BJ (cell line): ENCODE results near the gene ARHGAP33. TPM values are rescaled to one million over a fixed set of nuclear protein-coding genes. Genes with fewer than 3 reads are reported as not detected.

Source experiments
- CTCF ChIA-PET: fragments of 350-600 bp; formaldehyde crosslinking; extraction: SDS; loops from one replicate; lab custom pipeline; 2021; ENCODE audit warnings: antibody characterized with exemption, inconsistent platforms; lab: Yijun Ruan, JAX
- POLR2A ChIA-PET: fragments of 300-600 bp; sonication (Branson Sonifier 250); formaldehyde crosslinking; extraction: SDS; loops from one replicate; lab custom pipeline; 2021; ENCODE audit warnings: antibody characterized with exemption; lab: Charles Lee
- DNase-seq: peaks from one replicate; pipeline ENCODE4 v3.0.0-alpha.2; 2011; ENCODE audit warnings: low read depth
- H3K27me3 ChIP-seq: 2 replicates; pipeline ENCODE4 v1.6.0; 2011; ENCODE audit warnings: low read length; ENCODE audit not compliant: control insufficient read depth, insufficient read depth
- H3K36me3 ChIP-seq: 2 replicates; pipeline ENCODE4 v1.5.1; 2011; ENCODE audit warnings: low read length; ENCODE audit not compliant: control insufficient read depth, insufficient read depth
- H3K4me3 ChIP-seq: 2 replicates; pipeline ENCODE4 v1.5.1; 2011; ENCODE audit warnings: low read depth, mild to moderate bottlenecking, control low read depth, low read length
- polyA plus RNA-seq: library from polyadenylated mRNA; depleted of rRNA; stranded (reverse); fragments of >200 nt; gene quantifications from 2 replicates; pipeline ENCODE4 v1.2.3, GENCODE V29; 2011
- TF ChIP-seq, protein P1 (sequence below): IDR thresholded peaks from 2 replicates; pipeline ENCODE4 v1.5.1; 2011; ENCODE audit warnings: low read depth, mild to moderate bottlenecking, control low read depth, inconsistent platforms, low read length, moderate library complexity; ENCODE audit not compliant: insufficient read depth

ARHGAP33 gene
- polyA plus RNA-seq, 1 experiment: 3.6 TPM

GRCh38 chr19:35733180-35734125 lies 41.9 kb upstream of the ARHGAP33 start:
- Histone ChIP-seq H3K36me3 (peaks cover 65% of the 10 kb centered on the region), H3K4me3 (no peak overlapping the region), H3K27me3 (no peaks in the 10 kb centered on the region)
- TF ChIP-seq, protein P1, sequence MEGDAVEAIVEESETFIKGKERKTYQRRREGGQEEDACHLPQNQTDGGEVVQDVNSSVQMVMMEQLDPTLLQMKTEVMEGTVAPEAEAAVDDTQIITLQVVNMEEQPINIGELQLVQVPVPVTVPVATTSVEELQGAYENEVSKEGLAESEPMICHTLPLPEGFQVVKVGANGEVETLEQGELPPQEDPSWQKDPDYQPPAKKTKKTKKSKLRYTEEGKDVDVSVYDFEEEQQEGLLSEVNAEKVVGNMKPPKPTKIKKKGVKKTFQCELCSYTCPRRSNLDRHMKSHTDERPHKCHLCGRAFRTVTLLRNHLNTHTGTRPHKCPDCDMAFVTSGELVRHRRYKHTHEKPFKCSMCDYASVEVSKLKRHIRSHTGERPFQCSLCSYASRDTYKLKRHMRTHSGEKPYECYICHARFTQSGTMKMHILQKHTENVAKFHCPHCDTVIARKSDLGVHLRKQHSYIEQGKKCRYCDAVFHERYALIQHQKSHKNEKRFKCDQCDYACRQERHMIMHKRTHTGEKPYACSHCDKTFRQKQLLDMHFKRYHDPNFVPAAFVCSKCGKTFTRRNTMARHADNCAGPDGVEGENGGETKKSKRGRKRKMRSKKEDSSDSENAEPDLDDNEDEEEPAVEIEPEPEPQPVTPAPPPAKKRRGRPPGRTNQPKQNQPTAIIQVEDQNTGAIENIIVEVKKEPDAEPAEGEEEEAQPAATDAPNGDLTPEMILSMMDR: no peak
- ChIA-PET CTCF (no interaction called here), POLR2A (no interaction called here)
- DNase-seq: no peak

GRCh38 chr19:35734273-35734672 lies 41.1 kb upstream of the ARHGAP33 start:
- POLR2A ChIA-PET: no interaction called here

GRCh38 chr19:35734889-35735288 lies 40.5 kb upstream of the ARHGAP33 start:
- TF ChIP-seq, protein P1: no peak
- CTCF ChIA-PET: no interaction called here

More at GRCh38 chr19:35734273-35734672, 41.1 kb upstream of the ARHGAP33 start:
- Histone ChIP-seq H3K4me3 (no peak overlapping the region), H3K27me3 (no peaks in the 10 kb centered on the region), H3K36me3 (peaks cover 60% of the 10 kb centered on the region)
- CTCF ChIA-PET: no interaction called here
- DNase-seq: no peak
- TF ChIP-seq, protein P1: no peak

DNA sequence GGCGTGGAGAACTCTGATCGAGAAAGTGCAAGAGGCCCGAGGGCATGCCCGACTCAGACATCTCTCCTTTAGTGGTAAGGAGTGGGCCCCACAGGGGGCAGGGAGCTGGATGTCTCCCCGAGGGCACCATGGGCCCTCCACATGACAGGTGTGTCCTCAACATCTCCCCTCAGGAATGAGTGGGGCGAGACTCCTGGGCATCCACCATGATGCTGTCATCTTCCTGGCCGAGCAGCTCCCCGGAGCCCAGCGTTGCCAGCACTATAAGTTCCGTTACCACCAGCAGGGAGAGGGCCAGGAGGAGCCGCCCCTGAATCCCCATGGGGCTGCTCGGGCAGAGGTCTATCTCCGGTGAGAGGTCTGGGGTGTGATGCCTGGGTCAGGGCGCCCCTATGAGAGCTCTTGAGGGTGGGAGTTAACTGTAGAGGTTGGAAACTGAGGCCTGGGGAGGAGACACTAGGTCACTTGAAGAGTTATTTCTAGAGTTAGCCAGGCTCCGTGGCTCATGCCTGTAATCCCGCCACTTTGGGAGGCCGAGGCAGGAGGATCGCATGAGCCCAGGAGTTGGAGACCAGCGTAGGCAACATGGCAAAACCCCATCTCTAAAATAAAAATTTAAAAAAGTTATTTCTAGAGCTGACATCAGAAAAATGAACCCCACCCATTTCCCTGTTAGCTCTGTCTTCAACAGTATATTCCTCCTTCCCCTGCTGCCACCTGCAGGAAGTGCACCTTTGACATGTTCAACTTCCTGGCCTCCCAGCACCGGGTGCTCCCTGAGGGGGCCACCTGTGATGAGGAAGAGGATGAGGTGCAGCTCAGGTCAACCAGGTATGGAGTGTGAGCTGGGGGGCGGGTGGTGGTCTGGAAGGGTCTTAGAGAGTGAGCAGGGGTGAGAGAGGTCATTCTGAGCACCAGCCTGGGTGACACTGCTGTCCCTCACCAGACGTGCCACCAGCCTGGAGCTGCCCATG lies 38.2 kb upstream of the ARHGAP33 start:
- no peaks in the 10 kb centered on the region for H3K27me3 ChIP-seq
- ChIA-PET CTCF (interaction anchor here (1.5 kb wide), 1 partner anchor 44 kb away, joined by 5 read pairs; no protein-coding TSS in a partner anchor), POLR2A (no interaction called here)
- H3K36me3 ChIP-seq: peaks cover 37% of the 10 kb centered on the region
- DNase-seq: no peak
- H3K4me3 ChIP-seq: no peak overlapping the region
- TF ChIP-seq, protein P1: peak; percentile 22; the same call in 1 of the 2 replicates

More at GRCh38 chr19:35734889-35735288, 40.5 kb upstream of the ARHGAP33 start:
- POLR2A ChIA-PET: no interaction called here
- DNase-seq: no peak
- peaks cover 56% of the 10 kb centered on the region for H3K36me3 ChIP-seq
- no peaks in the 10 kb centered on the region for H3K27me3 ChIP-seq
- no peak overlapping the region for H3K4me3 ChIP-seq
